HG02623 (cell line): ENCODE data around the gene PIKFYVE.
"Not testable (repeated sequence)": the region's sequence is repeated elsewhere in the genome, so short reads cannot be mapped to it uniquely, and the experiment has no call there.

ENCODE experiments used
- ATAC-seq: cut with Tn5 transposase; IDR thresholded peaks from one replicate; pipeline ENCODE4 v1.9.1; 2021; ENCODE audit warnings: moderate library complexity; ENCODE audit not compliant: unreplicated experiment

Gene PIKFYVE

GRCh38 chr2:208297961-208298360 lies 31.9 kb downstream of the PIKFYVE start:
- ATAC-seq = no peak

GRCh38 chr2:208300847-208301618 lies 35.0 kb downstream of the PIKFYVE start:
- ATAC-seq = no peak

- ATAC-seq = no peak
Measured at GRCh38 chr2:208304157-208304556, 38.1 kb downstream of the PIKFYVE start.

- no peak for ATAC-seq
Measured at GRCh38 chr2:208304695-208305094, 38.6 kb downstream of the PIKFYVE start.

- ATAC-seq = no peak
Measured at GRCh38 chr2:208306291-208306690, 40.2 kb downstream of the PIKFYVE start.

- peak; percentile 58 for ATAC-seq
Measured at GRCh38 chr2:208311321-208311720, 45.3 kb downstream of the PIKFYVE start.

- peak; percentile 46 for ATAC-seq
Measured at GRCh38 chr2:208311954-208312353, 45.9 kb downstream of the PIKFYVE start.

GRCh38 chr2:208315081-208315788 lies 49.2 kb downstream of the PIKFYVE start:
- ATAC-seq = peak; percentile 63

- no peak for ATAC-seq
Measured at GRCh38 chr2:208318127-208318526, 52.1 kb downstream of the PIKFYVE start.

- no peak for ATAC-seq
Measured at GRCh38 chr2:208319391-208319790, 53.3 kb downstream of the PIKFYVE start.

GRCh38 chr2:208320686-208321085 lies 54.6 kb downstream of the PIKFYVE start:
- ATAC-seq = peak; percentile 91

- no peak for ATAC-seq
Measured at GRCh38 chr2:208326016-208326415, 60.0 kb downstream of the PIKFYVE start.

GRCh38 chr2:208329485-208329884 lies 63.4 kb downstream of the PIKFYVE start:
- ATAC-seq = no peak

- no peak for ATAC-seq
Measured at GRCh38 chr2:208334230-208334629, 68.2 kb downstream of the PIKFYVE start.

- ATAC-seq = no peak
Measured at GRCh38 chr2:208346756-208347155, 80.7 kb downstream of the PIKFYVE start.

GRCh38 chr2:208350610-208351009 lies 84.6 kb downstream of the PIKFYVE start:
- no peak for ATAC-seq

- ATAC-seq = no peak
Measured at GRCh38 chr2:208352644-208353567, 86.9 kb downstream of the PIKFYVE start.

GRCh38 chr2:208354964-208355381 lies 88.9 kb downstream of the PIKFYVE start:
- no peak for ATAC-seq

- not testable (repeated sequence) for ATAC-seq
Measured at GRCh38 chr2:208356420-208356819, 90.4 kb downstream of the PIKFYVE start.

- ATAC-seq = no peak
Measured at GRCh38 chr2:208356846-208357574, 91.0 kb downstream of the PIKFYVE start.
